ENCODE measurements around the gene CAPN14. TPM values are rescaled to one million over a fixed set of nuclear protein-coding genes. Genes with fewer than 3 reads are reported as not detected.
A peak's percentile ranks its signal among the peaks of the same experiment; 100 is the strongest.

Gene CAPN14
- total and polyA plus RNA-seq, 2 of the 4 experiments (the other 2 are of a cell fraction): under 0.01 to 0.09 TPM

- no peak for TF ChIP-seq MXI1 (IDR thresholded peaks at IDR 0.05; ENCODE audit: borderline replicate concordance, low read depth, low read length)
- no peak for TF ChIP-seq CHD1 (IDR thresholded peaks at IDR 0.05; ENCODE audit: low read depth, low read length)
Measured at GRCh38 chr2:31240381-31241365, 23.4 kb upstream of the CAPN14 start (continued).

GRCh38 chr2:31239593-31240177 lies 22.4 kb upstream of the CAPN14 start:
- ChIA-PET CTCF (no interaction called here), POLR2A (ENCODE audit: unreplicated experiment) (no interaction called here)
- H3K4me1 ChIP-seq (ENCODE audit: control insufficient read depth, insufficient read depth, low read length): peaks cover 7% of the 10 kb centered on the region; the same call in 1 of the 2 replicates
- no peak overlapping the region for H2BK120ac ChIP-seq (ENCODE audit: low read depth, low read length)
- H2BK15ac ChIP-seq (ENCODE audit: low read depth, low read length): no peak overlapping the region
- peaks cover 12 to 45% of the 10 kb centered on the region in 2 experiments for H3K79me1 ChIP-seq (ENCODE audit: low read depth in 1 of 2, low read length in 2 of 2)
- WGBS, 2 experiments (ENCODE audit: extremely low coverage in 2 of 2, insufficient read length in 1 of 2): 75% methylated on average over 5 of the region's 22 CpGs; no CpG with 5 or more reads in 1 of the 2 experiments
- H3K4me2 ChIP-seq (ENCODE audit: low read depth, low read length): no peak overlapping the region
- in situ Hi-C loops (cut with MboI; ENCODE audit: low sequenced_read_pairs) (no loop called here), dilution Hi-C loops (cut with HindIII; ENCODE audit: low sequenced_read_pairs, unreplicated experiment) (no loop called here), intact Hi-C loops (cut with micrococcal nuclease) (no loop called here)
- BruUV-seq (replicated peaks): no TSS peak
- H3K9ac ChIP-seq (ENCODE audit: low read depth, low read length): no peak overlapping the region
- no peak overlapping the region for H3K4ac ChIP-seq (ENCODE audit: low read depth, low read length)
- ATAC-seq (ENCODE audit: low read depth) (no peak), DNase-seq (peak; percentile 42)
- no peak overlapping the region for H3K27ac ChIP-seq (ENCODE audit: insufficient read depth, low read length)
- H3K18ac ChIP-seq (ENCODE audit: low read depth, low read length): no peak overlapping the region
- H2AK9ac ChIP-seq (replicated peaks; ENCODE audit: low read depth, low read length, poor library complexity): no peak overlapping the region
- no peak overlapping the region for H3K23ac ChIP-seq (ENCODE audit: low read depth, low read length)
- no peak overlapping the region for H2BK20ac ChIP-seq (ENCODE audit: low read depth, low read length)
- no peak overlapping the region for H4K8ac ChIP-seq (ENCODE audit: low read depth in 2 of 2, low read length in 2 of 2)
- no peak overlapping the region for H3K14ac ChIP-seq (replicated peaks; ENCODE audit: low read depth, low read length)
- no peak overlapping the region for H2AK5ac ChIP-seq (ENCODE audit: low read depth, low read length)
- no peak overlapping the region for H2BK5ac ChIP-seq (ENCODE audit: low read depth, low read length, poor library complexity, severe bottlenecking)
- H2AFZ ChIP-seq (replicated peaks; ENCODE audit: low read length, poor library complexity): peak overlapping the region; percentile 45
- H3K9me1 ChIP-seq (ENCODE audit: insufficient read depth, low read length): peaks cover 20% of the 10 kb centered on the region; the same call in 1 of the 2 replicates
- no peaks in the 10 kb centered on the region for H3K27me3 ChIP-seq (ENCODE audit: control insufficient read depth, insufficient read depth, low read length)
- no peak overlapping the region for H4K91ac ChIP-seq (ENCODE audit: insufficient read depth, low read depth, low read length)
- peaks cover 7% of the 10 kb centered on the region for H3K36me3 ChIP-seq (ENCODE audit: control insufficient read depth, insufficient read depth, low read length)
- peaks cover 19% of the 10 kb centered on the region for H4K20me1 ChIP-seq (ENCODE audit: insufficient read depth, low read length)
- no peak overlapping the region for H4K5ac ChIP-seq (ENCODE audit: low read depth, low read length)
- no peaks in the 10 kb centered on the region for H3K9me3 ChIP-seq (ENCODE audit: control insufficient read depth, insufficient read depth, low read length)
- H3K56ac ChIP-seq (ENCODE audit: extremely low read depth, insufficient read depth, low read length): no peak overlapping the region
- TF ChIP-seq USF2 (IDR thresholded peaks at IDR 0.05; ENCODE audit: low read depth, low read length) (no peak), ELK1 (IDR thresholded peaks at IDR 0.05; ENCODE audit: borderline replicate concordance, low read depth, low read length) (no peak), RAD21 (IDR thresholded peaks at IDR 0.05; ENCODE audit: low read length) (no peak), MAZ (IDR thresholded peaks at IDR 0.05; ENCODE audit: borderline replicate concordance, low read depth, low read length) (no peak), SMC3 (IDR thresholded peaks at IDR 0.05; ENCODE audit: low read depth, low read length) (no peak), BHLHE40 (IDR thresholded peaks at IDR 0.05; ENCODE audit: low read depth, low read length) (no peak), CHD1 (IDR thresholded peaks at IDR 0.05; ENCODE audit: low read depth, low read length) (no peak), RFX5 (IDR thresholded peaks at IDR 0.05; ENCODE audit: low read depth, low read length) (no peak), FOS (IDR thresholded peaks at IDR 0.05; ENCODE audit: low read depth, low read length) (no peak), RCOR1 (IDR thresholded peaks at IDR 0.05; ENCODE audit: insufficient replicate concordance, low read length) (no peak), CEBPB (IDR thresholded peaks at IDR 0.05; ENCODE audit: low read depth, low read length) (no peak)
- H3K4me3 ChIP-seq (ENCODE audit: insufficient read depth, low read depth, low read length): no peak overlapping the region
